ENCODE results near the gene NUBP2.
A peak's percentile ranks its signal among the peaks of the same experiment; 100 is the strongest.

The NUBP2 gene, protein sequence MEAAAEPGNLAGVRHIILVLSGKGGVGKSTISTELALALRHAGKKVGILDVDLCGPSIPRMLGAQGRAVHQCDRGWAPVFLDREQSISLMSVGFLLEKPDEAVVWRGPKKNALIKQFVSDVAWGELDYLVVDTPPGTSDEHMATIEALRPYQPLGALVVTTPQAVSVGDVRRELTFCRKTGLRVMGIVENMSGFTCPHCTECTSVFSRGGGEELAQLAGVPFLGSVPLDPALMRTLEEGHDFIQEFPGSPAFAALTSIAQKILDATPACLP

DNA sequence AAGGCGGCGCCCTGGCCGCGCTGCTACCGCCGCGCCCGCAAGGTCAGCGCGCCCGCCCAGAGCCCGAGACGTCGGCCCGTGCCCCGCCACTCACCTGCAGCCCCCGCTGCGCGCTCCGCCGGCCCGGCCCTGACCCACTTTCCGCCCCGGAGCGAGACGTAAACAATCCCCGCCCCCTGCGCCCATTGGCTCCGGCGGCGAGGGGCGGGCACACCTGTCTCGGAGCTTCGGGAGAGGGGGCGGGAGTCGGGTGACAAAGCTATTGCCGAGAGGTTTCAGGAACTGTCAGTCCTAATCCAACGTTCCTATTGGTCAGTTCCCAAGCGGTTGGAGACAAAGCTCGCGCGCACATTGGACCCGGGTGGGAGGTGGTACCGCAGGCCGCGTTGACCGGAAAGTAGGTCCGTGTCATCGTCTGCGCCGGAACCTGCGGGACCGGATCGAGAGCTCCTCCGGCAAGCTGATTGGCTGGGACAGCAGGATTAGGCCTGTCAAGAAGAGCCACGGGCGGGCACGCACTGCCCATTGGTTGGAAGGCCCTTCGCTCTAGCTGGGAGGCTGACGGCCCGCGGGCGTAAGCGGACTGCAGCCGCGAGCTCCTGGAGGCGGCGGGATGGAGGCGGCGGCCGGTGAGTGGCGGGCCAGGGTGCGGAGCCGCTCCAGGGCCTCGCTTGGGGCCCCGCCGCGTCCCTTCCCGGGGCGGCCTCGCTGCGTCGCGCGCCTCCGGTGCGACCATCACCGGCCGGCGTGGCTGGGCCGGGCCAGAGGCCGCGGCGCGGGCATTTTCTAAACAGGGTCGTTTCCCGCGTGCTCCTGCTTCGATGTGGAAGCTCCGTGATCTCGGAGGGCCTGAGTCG, at the start of gene NUBP2, which contains the start of gene SPSB3:
Gene NUBP2 (plus strand): TSS at position 553 of the 857 bp plus-strand sequence. CDS start 61 bp downstream, at position 614.
Gene SPSB3 (minus strand): TSS at position 164 of the 857 bp plus-strand sequence. CDS start 1,088 bp downstream, outside the sequence.
- TF ChIP-seq, protein P1, sequence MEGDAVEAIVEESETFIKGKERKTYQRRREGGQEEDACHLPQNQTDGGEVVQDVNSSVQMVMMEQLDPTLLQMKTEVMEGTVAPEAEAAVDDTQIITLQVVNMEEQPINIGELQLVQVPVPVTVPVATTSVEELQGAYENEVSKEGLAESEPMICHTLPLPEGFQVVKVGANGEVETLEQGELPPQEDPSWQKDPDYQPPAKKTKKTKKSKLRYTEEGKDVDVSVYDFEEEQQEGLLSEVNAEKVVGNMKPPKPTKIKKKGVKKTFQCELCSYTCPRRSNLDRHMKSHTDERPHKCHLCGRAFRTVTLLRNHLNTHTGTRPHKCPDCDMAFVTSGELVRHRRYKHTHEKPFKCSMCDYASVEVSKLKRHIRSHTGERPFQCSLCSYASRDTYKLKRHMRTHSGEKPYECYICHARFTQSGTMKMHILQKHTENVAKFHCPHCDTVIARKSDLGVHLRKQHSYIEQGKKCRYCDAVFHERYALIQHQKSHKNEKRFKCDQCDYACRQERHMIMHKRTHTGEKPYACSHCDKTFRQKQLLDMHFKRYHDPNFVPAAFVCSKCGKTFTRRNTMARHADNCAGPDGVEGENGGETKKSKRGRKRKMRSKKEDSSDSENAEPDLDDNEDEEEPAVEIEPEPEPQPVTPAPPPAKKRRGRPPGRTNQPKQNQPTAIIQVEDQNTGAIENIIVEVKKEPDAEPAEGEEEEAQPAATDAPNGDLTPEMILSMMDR (IDR thresholded peaks at IDR 0.05; ENCODE audit: insufficient read depth, low read depth, low read length, missing control alignments), result no peak
- peak within 1 kb of the TSS; percentile 84 for H3K4me3 ChIP-seq (ENCODE audit: low read depth, low read length)

DNA sequence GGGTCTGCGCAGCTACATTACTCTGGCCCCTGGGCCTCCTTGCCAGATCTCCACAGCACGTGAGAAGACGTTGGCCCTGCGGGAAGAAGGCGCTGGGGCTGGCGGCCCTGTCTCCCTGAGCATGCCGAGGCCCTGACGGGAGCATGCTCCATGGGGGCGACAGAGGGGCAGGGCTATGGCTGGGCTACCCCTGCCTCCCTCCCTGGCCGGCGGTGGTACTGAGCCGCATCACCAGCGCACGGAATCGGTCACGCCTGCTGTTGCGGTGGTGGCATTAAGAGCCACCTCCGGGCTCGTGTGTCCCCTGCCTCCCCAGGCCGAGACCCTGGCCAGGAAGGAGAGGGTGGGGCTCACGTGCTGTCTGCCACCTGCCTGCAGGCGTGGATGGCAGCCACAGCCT, 48.6 kb upstream of the NUBP2 start:
- no peak for DNase-seq (ENCODE audit: low read depth)
- TF ChIP-seq, protein P1 (IDR thresholded peaks at IDR 0.05; ENCODE audit: insufficient read depth, low read depth, low read length, missing control alignments), result no peak
- H3K4me3 ChIP-seq (ENCODE audit: low read depth, low read length), result no peak overlapping the region

More for the DNA sequence above, at the start of gene NUBP2, which contains the start of gene SPSB3:
- peak; percentile 100 for DNase-seq (ENCODE audit: low read depth)

DNA sequence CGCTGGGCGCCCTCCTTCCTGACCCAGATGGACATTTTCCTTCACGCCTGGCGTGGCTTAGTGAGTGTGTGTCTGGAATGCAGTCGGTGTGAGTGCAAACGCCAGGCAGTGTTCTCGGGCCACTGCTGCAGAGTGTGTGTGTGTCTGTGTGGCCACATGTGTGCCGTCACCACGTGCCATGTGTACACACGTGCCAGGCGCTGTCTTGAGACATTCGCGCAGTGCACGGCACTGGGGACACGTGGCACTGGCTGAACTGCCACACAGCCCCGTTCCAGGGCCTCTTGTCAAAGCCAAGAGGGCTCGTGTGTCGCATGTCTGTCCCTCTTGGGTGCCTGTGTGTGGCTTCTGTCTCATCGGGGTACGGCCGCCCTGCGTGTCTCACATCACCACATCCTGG, 47.9 kb upstream of the NUBP2 start:
- TF ChIP-seq, protein P1 (IDR thresholded peaks at IDR 0.05; ENCODE audit: insufficient read depth, low read depth, low read length, missing control alignments), result no peak
- H3K4me3 ChIP-seq (ENCODE audit: low read depth, low read length), result no peak overlapping the region
- no peak for DNase-seq (ENCODE audit: low read depth)

DNA sequence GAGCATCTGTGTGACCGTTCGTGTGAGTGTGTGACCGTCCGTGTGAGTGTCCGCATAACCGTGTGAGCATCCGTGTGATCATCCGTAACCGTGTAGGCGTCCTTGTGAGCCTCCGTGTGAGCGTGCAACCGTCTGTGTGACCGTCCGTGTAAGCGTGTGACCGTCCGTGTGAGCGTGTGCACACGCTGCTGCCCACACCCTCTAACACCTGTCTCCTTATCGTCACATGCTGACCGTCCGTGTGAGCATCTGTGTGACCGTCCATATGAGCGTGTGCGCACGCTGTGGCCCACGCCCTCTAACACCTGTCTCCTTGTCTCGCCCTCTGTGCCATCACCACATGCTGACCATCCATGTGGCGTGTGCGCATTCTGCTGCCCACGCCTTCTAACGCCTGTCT, 42.5 kb upstream of the NUBP2 start:
- H3K4me3 ChIP-seq (ENCODE audit: low read depth, low read length), result no peak overlapping the region
- no peak for DNase-seq (ENCODE audit: low read depth)
- TF ChIP-seq, protein P1 (IDR thresholded peaks at IDR 0.05; ENCODE audit: insufficient read depth, low read depth, low read length, missing control alignments), result no peak

DNA sequence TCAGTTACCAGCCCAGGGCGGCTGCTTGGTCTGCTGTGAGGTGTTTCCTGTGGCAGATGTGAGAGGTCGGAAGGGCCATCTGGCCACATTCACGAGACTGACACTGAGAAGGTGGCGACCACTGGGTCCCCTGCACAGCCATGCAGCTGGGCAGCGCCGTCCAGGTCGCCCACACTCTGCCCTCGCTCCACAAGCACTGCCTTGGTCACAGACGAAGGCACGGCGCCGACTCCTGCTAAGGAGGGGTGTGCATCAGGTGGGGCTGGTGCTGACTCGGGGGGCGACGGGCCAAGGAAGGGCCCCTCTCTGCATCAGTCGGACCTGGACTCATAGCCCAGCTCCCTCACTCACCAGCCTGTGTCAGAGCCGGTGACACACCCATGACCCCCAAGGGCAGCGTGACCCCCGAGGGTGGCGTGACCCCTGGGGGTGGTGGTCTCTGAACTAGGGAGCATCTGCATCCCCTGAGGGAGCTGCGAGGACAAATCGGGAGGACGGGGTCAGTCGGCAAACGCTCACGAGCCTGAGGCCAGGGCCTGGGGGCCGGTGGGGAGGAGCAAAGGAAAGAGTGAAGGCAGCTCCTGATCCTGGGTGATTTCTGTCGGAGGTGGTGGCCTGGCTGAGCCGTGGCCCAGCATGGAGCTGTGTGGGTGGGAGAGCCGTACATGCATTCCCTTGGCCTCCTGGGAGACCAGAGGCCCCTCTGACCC, 41.8 kb upstream of the NUBP2 start:
- TF ChIP-seq, protein P1 (IDR thresholded peaks at IDR 0.05; ENCODE audit: insufficient read depth, low read depth, low read length, missing control alignments), result no peak

DNA sequence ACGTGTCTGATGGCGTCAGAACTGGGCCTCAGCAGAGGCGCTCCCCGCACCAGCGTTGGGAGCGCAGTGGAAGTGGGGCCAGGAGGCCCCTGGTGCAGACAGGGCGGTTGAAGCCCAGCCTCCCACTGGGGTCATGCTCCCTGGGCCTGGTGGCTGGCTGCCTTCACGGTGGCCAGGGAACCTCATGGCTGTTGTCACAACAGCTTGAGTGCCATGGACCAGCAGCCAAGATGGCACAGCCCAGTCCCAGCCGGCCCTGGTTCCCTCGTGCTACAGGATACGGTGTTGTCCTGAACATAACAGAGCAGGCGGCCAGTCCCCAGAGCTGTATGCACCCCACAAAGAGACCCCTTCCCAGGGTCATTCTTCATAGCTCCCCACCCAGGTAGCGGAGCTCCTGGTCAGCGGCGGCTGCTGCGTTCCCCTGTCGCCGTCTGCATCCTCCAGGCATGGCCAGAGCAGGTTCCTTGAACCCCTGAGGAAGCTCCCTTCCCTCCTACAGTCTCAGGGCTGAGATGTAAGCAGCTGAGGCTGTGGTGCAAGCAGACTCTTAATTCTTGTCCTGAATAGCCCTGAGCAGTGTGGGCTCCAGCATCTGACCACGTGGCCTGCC, 41.1 kb upstream of the NUBP2 start:
- H3K4me3 ChIP-seq (ENCODE audit: low read depth, low read length), result no peak overlapping the region
- DNase-seq (ENCODE audit: low read depth), result no peak
- TF ChIP-seq, protein P1 (IDR thresholded peaks at IDR 0.05; ENCODE audit: insufficient read depth, low read depth, low read length, missing control alignments), result no peak

More for the DNA sequence above, 41.8 kb upstream of the NUBP2 start:
- DNase-seq (ENCODE audit: low read depth), result no peak
- no peak overlapping the region for H3K4me3 ChIP-seq (ENCODE audit: low read depth, low read length)
